HG03378 (cell line): ENCODE measurements around the gene MACROD1.
"Not testable (repeated sequence)": the region's sequence is repeated elsewhere in the genome, so short reads cannot be mapped to it uniquely, and the experiment has no call there.

Experiments
- ATAC-seq: cut with Tn5 transposase; IDR thresholded peaks from one replicate; pipeline ENCODE4 v1.9.1; 2021; ENCODE audit warnings: mild to moderate bottlenecking, moderate library complexity; ENCODE audit not compliant: unreplicated experiment

The MACROD1 gene

DNA sequence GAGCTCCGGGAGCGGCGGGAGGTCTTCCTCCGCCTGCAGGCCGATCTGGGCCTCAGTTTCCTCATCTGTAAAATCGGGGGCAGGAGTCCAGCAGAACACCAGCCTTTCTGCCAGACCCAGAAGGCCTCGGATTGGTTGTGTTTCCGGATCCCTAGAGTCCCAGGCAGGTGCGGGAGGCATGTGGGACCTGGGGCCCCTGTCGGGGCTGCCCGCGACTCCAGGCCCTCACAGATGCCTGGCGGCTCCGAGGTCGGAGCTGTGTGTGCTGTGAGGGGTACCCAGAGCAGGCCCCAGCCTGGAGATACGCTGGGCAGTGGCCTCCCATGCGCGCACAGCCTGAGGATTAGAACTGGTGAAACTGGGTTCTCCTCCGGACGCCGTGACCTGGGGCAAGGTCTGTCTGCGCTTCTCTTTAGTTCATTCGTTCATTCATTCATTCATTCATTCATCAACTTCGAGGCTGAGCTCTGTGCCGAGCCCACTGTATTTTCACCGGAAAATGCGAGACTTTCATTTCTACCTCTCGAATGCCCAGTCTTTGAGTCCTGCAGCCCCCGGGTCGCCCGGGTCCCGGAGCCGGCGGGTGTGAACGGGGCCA lies 105.6 kb downstream of the MACROD1 start:
- no peak for ATAC-seq

DNA sequence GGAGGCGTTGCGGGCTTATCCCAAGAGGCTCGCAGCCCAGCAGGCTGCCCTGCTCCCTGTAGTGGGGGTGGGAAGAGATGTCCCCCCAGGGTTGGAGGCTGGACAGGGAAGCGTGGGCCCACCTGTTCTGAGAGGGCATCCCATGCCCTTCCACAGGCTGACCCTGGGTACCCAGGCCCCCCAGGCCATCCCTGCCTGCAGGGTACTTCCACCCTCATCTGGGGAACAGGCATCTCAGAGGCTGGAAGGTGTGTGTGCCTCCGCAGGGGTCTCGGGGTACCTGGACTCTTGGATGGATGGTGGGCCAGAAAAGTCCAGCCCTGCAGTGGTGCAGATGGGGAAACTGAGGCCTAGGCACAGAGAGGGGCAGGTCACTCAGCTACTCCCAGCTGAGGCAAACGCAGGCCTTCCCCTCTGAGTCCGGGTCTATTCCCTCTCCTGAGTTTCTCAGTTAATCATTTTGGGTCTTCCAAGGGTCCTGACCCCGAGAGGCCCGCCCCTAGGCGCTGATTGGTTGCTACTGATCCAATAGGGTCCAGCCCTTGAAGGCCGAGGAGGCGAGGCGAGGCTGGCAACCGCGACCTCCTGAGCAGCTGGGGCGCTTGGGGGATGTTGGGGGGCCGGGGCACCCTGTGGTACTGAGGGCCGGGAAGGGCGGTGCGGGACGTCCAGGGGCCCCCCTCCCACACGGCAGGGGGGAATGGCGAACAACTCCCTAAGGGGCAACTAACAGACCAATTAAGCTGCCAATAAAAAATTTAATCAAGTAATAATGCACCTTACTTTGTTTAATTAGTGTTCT lies 106.4 kb downstream of the MACROD1 start:
- no peak for ATAC-seq

DNA sequence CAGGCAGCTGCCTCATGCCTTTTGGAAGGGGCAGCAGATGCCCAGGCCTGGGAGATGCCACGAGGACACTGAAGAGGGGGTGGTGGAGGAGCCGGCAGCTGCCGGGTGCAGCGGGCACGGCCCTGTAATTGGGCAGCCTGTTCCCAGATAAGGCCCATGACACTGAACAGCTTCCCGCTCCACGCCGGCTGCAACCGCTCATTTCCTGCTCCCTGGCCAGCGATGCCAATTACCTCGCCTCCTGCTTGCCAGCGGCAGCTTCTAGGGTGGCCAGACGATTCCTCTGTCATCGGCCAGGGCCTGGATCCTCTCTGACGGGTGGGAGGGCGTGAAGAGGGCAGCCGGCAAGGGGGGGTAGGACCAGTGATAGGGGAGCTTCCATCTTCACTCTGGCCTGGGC lies 107.4 kb downstream of the MACROD1 start:
- ATAC-seq: no peak

DNA sequence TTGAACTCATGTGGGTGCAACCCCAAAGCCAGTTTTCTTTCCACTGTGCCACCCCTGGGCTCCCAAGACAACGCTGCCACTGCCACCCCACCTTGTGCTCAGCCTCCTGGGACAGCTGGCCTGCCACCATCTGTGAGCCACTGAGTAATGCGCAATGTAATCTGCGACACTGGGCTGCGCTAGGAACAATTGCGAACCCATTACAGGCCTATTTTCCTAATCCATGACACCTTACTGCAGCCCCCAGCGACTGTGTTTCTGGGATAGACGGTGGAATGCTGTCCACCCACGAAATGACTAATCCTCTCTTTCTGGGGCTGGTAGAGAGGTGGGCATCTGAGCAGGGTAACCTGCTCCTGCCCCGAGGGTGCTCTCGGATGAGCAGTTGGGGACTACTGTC lies 108.0 kb downstream of the MACROD1 start:
- no peak for ATAC-seq

DNA sequence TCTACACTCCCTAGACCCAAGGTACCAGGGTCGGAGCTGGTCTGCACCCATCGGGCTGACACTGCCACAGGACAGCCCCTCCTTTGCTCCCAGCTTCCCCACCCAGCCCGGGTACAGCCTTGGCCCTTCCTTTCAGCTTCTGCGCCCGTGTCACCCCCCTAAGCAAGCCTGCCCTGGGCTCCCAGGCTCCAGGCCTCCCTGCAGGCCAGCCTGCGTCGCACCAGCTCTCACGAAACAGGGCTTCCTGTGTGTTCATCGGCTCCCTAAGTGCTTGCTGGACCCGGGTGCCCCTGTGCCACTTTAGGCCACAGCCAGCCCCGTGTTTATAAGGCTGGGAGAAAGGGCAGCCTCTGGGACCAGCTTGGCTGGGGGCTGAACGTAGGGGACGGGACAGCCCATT lies 109.1 kb downstream of the MACROD1 start:
- ATAC-seq: no peak

DNA sequence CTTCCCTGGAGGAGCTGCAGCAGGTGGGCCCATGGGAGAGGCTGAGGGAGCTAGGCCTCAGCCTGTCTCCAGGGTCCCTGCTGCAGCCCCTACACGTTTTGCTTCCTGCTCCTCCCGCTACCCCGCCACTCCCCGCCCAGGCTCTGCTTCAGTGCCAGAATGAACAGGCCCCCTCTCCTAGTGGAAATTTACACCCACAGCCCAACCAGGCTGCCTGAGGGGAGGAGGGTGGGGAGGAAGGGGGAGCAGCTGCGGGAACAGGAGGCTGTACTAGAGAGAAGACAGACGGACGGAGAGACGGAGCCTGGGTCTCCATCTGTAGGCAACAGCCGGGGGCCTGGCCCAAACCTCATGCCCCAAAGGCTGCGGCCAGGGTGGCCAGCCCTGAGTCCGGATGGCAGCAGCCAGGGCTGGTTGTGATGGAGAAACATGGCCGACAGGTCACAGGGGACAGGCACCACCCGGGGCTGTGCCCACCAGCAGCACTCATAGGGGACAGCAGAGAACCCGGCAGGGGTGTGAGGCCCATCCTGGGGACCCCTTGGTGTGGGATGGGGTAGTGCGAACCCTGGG lies 109.6 kb downstream of the MACROD1 start:
- no peak for ATAC-seq

DNA sequence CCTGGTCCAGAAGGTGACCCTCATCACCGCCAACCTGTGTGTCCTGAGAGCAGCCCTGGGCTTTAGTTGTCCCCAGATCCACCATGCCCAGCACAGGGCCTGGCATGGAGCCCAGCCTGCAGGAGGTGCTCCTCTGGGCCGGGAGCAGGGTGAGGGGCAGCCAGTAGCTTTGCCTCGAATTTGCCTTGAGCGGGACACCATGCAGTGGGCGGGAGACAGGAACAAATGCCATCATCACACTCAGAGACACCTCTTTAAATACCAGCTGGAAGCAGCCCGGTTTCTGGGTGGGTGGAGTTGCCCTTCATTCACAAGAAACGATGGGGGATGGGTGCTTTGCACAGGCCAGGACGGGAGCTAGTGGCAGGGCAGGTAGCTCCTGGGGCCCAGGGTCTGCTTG lies 110.8 kb downstream of the MACROD1 start:
- ATAC-seq: no peak

DNA sequence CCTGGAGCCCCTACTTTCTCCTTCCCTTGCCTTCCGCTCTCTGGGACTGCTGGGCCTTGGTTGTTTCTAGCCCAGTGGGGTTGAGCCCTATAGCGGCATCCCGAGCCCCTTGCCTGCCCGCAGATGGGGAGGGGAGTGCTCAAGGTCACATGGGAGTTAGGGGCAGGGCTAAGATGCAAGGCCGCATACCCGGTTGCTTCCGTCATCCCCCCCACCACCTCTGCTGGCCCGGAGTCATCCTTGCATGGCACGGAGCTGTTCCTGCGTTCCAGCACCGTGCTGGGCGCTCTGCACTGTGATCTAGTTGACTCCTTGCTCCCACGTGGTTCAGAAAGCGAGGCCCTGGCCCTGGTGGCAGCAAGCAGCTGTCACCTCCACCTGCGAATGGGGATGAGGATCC lies 112.2 kb downstream of the MACROD1 start:
- no peak for ATAC-seq

DNA sequence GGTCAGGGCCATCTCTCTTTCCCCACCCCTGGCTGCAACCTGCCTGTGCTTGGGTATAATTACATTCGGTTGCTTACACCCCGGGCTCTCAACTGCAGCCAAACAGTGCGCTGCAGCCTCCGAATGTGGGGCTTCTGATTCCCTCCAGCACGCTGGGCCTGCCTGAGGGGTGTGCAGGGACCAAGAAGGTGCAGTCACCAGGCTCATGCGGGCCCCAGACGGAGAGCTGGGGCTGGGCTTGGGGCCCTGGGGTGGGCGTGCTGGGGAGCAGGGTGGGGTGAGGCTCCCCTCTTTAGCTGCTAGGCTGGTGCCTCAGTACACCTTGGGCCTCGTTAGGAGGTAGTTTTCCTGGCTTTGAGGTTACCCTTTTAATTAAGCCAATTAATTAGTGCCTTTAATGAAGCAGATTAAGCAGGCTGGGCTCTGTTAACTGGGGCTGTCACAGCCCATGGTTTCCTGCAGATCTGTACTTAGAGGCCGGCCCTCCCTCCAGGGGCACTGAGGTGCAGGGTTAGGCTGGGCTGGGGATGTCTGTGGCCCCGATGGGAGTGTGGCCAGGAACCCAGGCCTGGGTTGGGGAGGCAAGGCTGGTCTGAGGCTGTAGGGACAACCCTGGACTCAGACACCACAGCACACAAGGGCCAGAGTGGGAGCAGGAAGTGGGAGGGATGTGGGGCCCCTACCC lies 112.8 kb downstream of the MACROD1 start:
- ATAC-seq: no peak

DNA sequence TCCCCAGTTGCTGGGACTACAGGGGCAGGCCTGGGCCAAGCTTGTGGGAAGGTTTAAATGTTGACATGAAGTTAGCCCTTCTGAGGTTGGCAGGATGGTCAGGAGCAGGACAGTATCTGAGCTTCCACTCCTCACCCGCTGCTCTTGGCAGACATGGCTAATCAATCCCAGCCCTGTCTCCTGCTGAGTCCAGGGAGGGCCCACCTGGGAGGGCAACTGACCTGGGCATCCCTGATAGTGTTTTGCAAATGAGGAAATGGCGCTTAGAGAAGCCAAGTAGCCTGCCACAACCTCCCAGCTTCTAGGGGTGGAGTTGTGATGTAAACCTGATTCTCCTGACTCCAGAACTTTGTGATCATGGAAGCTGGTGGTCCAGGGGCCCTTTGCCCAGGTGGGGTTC lies 113.5 kb downstream of the MACROD1 start:
- no peak for ATAC-seq

DNA sequence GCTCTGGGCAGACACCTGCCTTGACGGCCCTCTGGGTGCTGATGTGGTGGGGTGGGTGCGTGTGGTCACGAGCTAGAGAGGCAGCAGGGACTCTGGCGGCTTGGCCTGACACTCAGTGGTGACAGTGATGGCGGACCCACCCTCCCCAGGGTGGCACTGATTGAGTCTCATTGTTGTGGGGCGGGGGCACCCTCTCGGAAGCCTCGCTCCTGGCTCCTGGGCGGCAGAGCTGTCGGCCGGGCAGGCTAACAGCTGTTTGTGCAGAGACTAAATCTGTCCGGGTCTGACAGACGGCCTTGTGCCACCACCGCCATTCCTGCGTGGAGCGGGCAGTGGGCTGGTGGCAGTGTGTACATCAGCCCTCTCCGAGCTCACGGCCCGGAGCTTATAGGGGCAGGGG lies 114.6 kb downstream of the MACROD1 start:
- no peak for ATAC-seq

DNA sequence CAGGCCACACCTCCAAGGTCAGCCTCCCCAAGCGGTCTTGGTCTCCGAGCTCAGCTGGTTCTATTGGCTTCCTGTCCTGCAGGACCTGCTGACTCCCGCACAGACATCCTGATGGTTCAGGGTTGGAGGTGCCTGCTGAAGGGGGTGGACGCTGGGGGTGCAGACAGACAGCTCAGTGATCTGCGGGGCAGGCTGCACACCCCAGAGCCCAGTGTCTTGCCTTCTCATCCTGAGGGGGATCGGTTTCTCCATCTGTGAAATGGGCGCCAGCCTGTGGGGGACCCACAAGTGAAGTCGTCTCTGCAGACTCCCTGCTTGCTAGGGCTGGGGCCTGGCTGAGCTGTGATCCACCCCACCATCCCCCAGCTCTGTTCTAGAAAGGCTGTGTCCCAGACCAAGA lies 116.4 kb downstream of the MACROD1 start:
- ATAC-seq: no peak

DNA sequence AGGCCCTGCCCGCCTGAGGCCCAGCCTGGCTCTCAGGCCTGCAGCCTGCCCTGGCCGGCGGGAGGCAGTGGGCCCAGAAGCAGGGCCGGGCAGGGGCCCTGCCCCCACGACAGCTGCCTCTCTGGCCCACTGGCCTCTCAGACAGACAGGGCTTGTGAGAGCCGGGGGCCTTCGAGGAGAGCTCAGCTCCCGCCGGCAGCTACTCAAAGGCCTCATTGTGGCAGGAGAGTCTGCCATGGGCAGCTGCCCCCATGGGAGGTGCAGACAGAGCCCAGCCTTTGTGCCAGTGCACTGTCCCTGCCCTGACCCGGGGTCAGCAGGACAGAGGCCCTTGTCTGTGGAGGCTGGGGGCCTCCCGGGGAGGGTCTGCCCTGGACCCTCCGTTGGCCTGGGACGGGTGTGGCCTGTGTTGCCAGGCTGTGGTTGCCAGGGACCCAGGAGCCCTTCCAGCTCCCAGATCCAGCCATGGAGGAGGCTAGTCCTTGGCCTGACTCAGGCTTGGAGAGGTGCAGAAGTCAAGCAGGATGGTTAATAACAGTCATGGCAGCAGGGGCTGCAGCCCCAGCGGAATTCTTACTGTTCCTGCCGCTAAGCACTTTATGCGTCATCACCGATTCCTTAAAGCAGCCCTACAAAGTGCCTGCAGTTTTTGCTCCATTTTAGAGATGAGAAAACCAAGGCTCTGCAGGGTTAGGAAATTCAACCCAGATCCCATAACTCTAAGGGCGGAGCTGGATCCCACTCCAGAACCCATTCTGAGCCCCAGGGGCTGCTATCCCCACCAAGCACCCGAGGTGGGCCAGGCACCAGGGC lies 117.7 kb downstream of the MACROD1 start:
- ATAC-seq: no peak

DNA sequence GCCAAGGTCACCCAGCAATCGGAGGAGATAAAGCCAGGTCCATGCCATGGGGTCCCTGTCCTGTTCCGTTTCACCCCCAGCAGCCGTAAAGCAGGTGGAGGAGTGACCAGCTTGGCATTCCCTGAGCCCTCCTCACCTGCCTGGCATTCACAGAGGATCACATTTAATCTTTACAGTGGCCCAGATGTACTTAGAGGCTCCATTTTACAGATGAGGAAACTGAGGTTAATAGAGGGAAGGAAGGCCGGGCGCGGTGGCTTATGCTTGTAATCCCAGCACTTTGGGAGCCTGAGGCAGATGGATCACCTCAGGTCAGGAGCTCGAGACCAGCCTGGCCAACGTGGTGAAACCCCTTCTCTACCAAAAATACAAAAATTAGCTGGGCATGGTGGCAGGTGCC lies 118.5 kb downstream of the MACROD1 start:
- ATAC-seq: not testable (repeated sequence)

DNA sequence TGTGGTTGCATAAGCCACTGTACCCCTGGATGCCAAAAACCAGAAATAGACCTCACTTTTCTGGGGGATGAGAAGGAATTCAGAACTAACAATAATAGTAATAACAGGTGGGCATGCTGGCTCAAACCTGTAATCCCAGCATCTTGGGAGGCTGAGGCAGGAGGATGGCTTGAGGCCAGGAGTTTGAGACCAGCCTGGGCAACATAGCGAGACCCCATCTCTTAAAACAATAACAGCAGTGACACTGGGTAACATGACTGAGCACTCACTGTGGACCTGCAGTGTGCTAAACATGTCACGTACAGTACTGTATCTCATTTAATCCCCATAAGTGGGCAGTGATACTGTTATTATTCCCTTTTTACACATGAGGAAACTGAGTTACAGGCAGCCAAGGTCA lies 120.2 kb downstream of the MACROD1 start:
- no peak for ATAC-seq

DNA sequence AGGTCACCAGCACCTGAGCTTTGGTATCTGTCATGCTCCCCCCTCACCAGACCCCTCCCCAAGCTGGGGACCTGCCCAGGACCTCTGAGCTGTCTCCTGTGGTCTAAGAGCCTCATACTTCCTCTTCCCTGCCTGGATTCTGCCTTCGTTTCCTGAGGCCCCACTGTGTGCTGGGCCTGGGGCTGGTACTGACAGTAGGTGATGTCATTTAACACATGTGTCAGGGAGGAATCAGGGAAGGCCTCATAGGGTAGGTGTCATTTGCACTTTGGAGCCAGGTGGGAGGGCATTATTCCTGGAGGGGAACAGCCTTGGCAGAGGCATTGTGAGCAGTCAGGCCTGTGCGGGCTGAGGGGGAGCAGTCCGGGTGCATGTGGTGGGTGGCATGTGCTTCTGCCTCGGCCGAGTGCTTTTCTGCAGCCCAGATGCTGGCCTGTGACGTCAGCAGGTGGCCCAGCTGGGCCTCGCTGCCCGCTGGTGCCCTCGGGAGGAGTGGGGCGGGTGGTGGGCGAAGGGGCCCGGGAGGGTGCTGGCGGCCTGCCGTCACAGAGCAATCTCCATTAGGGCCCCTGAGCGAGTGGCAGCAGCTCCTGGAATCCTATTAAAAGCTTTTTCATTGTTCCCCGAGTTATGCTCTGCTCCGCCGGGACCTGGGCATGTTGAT lies 121.1 kb downstream of the MACROD1 start:
- ATAC-seq: no peak

DNA sequence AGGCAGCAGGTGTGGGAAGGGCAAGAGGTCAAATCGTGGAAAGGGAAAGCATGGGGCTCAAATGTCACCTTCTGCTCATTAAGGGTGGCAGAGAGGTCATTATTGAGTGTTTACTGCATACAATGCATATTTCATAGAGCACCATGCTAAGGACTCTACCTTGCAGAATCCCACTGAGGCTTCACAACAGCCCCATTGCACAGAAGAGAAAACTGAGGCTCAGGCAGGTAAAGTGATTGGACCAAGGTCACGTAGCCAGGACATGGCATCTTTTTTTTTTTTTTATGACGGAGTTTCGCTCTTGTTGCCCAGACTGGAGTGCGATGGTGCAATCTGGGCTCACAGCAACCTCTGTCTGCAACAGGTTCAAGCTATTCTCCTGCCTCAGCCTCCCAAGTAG lies 122.4 kb downstream of the MACROD1 start:
- ATAC-seq: no peak

DNA sequence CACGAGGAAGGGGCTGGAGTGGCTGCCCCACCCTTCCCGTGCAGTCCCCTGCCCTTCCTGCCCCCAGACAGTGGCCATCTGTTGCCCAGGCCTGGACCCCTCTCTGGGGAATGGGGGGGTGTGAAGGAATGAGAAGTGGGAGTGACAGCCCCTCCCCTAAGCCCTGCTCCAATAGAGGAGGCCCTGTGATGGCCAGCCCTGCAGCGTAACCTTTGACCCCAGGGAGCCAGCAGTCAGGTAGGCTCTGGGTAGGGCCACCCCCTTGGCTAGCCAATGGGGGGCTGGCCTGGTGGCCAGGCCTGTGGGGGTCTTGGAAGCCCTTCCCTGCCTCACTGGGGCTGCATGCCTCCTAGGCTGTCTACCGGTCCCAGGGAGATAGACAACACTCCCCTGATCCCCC lies 123.6 kb downstream of the MACROD1 start:
- ATAC-seq: no peak

DNA sequence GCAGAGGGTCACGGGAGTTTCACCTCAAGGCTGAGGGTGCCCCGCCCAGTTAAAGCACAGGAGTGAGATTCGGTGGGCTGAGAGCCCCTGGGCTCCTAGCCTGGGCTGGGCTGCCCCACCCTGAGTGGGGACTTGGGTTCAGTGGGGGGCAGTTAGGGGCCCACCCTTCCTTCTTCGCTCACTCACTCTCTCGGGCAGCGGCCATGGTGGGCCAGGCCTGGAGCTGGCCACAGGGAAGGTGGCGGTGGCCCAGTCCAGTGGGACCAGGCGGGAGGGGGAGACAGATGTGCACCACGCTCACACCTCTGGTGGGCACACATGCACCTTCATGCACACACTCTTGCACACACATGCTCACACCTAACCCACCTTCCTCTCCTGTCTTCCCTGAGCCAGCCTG lies 124.1 kb downstream of the MACROD1 start:
- ATAC-seq: no peak

DNA sequence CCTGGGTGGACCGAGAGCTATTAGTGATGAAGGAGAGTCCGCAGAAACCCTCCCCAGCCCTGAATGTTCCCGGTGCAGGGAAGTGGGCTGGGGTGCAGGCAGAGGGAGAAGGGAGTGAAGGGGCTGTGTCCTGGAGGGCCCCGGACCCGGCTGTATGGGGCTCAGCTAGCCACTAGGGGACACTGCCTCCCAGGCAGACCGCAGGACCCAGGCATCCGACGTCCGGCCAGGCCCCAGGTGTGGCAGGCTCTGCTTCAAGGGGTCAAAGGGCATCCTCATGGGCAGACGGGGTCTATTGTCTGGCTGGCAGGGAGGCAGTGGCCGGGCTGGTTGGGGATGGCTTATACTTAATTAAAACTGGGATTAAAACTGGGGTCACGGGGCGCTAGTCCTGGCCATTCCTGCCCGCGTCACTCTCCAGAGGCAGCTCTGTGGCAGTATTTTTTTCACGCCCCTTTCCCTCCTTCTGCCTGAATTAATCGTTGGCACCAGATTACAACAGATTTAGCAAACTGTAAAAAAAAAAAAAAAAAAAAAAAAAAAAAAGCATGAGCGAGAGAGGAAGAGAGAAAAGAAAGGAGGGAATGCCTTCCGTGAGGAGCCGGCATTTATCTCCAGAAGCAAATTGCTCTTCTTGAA lies 125.1 kb downstream of the MACROD1 start:
- no peak for ATAC-seq
